Mucosa of stomach (tissue), 1 donor: ENCODE data around the gene POLR3F.

Source experiments
- H3K27me3 ChIP-seq: one replicate; pipeline ENCODE4 v1.7.0; 2013; ENCODE audit warnings: mild to moderate bottlenecking, low read length; ENCODE audit not compliant: control insufficient read depth, insufficient read depth
- H3K36me3 ChIP-seq: one replicate; pipeline ENCODE4 v1.7.0; 2013; ENCODE audit warnings: low read length; ENCODE audit not compliant: control insufficient read depth, insufficient read depth
- H3K4me1 ChIP-seq: one replicate; pipeline ENCODE4 v1.7.0; 2013; ENCODE audit warnings: mild to moderate bottlenecking, low read length; ENCODE audit not compliant: control insufficient read depth, insufficient read depth
- H3K4me3 ChIP-seq: one replicate; pipeline ENCODE4 v1.7.0; 2013; ENCODE audit warnings: low read length
- H3K9ac ChIP-seq: one replicate; pipeline ENCODE4 v1.7.0; 2013; ENCODE audit warnings: mild to moderate bottlenecking, low read length, moderate library complexity
- H3K9me3 ChIP-seq: one replicate; pipeline ENCODE4 v1.7.0; 2013; ENCODE audit warnings: mild to moderate bottlenecking, low read length, moderate library complexity; ENCODE audit not compliant: control insufficient read depth
- donor health status: Pancreatic carcinoma.

POLR3F gene

GRCh38 chr20:18533978-18534644, 66.9 kb downstream of the POLR3F start:
- no peak overlapping the region for H3K4me3 ChIP-seq
- H3K36me3 ChIP-seq, result peaks cover 8% of the 10 kb centered on the region
- no peak overlapping the region for H3K9ac ChIP-seq
- H3K4me1 ChIP-seq, result peaks cover 20% of the 10 kb centered on the region
- no peaks in the 10 kb centered on the region for H3K27me3 ChIP-seq
- no peaks in the 10 kb centered on the region for H3K9me3 ChIP-seq
